Liver (tissue), 9 donors: ENCODE data around the gene IFI27. TPM values are rescaled to one million over a fixed set of nuclear protein-coding genes. Genes with fewer than 3 reads are reported as not detected.
A peak's percentile ranks its signal among the peaks of the same experiment; 100 is the strongest.

ENCODE experiments used
- DNase-seq: peaks from one replicate; pipeline ENCODE4 v3.0.0-alpha.2; 2017; ENCODE audit warnings: low spot score
- H3K27ac ChIP-seq, 2 donors: one replicate each; pipeline ENCODE4 v1.7.0; 2013; ENCODE audit warnings: inconsistent platforms in 2 of 2, low read length in 2 of 2, control low read depth in 1 of 2, low read depth in 1 of 2, mild to moderate bottlenecking in 1 of 2
- H3K27me3 ChIP-seq, 4 donors: one replicate each; pipeline versions ENCODE4 v1.6.1 to v1.7.0; 2013; ENCODE audit warnings: low read length in 3 of 4, inconsistent platforms in 1 of 4, mild to moderate bottlenecking in 1 of 4, moderate library complexity in 1 of 4; ENCODE audit not compliant: control insufficient read depth in 4 of 4, insufficient read depth in 4 of 4
- H3K36me3 ChIP-seq, 4 donors: one replicate each; pipeline versions ENCODE4 v1.6.1 to v1.7.0; 2013; ENCODE audit warnings: low read length in 3 of 4, mild to moderate bottlenecking in 3 of 4, low read depth in 1 of 4, moderate library complexity in 1 of 4; ENCODE audit not compliant: control insufficient read depth in 4 of 4, insufficient read depth in 3 of 4
- H3K4me1 ChIP-seq, 4 donors: one replicate each; pipeline versions ENCODE4 v1.6.1 to v1.7.0; 2013; ENCODE audit warnings: low read length in 3 of 4, mild to moderate bottlenecking in 3 of 4, moderate library complexity in 1 of 4; ENCODE audit not compliant: control insufficient read depth in 4 of 4, insufficient read depth in 4 of 4
- H3K4me3 ChIP-seq, 3 donors: one replicate each; pipeline versions ENCODE4 v1.6.1 to v1.7.0; 2013; ENCODE audit warnings: low read length in 3 of 3, control low read depth in 1 of 3, low read depth in 1 of 3, mild to moderate bottlenecking in 1 of 3
- H3K9ac ChIP-seq, 2 donors: one replicate each; pipeline ENCODE4 v1.7.0; 2013; ENCODE audit warnings: low read length in 2 of 2, mild to moderate bottlenecking in 2 of 2, moderate library complexity in 2 of 2, control low read depth in 1 of 2, low read depth in 1 of 2
- H3K9me3 ChIP-seq, 4 donors: one replicate each; pipeline versions ENCODE4 v1.6.1 to v1.7.0; 2013; ENCODE audit warnings: low read length in 3 of 4; ENCODE audit not compliant: control insufficient read depth in 4 of 4
- CTCF ChIP-seq: fragments of 150-350 bp; IDR thresholded peaks from 2 replicates; pipeline ENCODE4 v1.5.1; 2017; ENCODE audit warnings: improper control_type of control experiment, low read depth, low read length; ENCODE audit not compliant: missing input control
- EGR1 ChIP-seq, 2 donors: IDR thresholded peaks; 2 replicates each; pipeline ENCODE4 v1.6.1; 2016 to 2018; ENCODE audit warnings: antibody characterized with exemption in 2 of 2, low read depth in 2 of 2
- FOXA1 ChIP-seq: IDR thresholded peaks from 2 replicates; pipeline ENCODE4 v1.6.1; 2016; ENCODE audit warnings: antibody characterized with exemption
- FOXA2 ChIP-seq: IDR thresholded peaks from 2 replicates; pipeline ENCODE4 v1.6.1; 2016; ENCODE audit warnings: antibody characterized with exemption
- GABPA ChIP-seq, 2 donors: IDR thresholded peaks in 1 of 2; conservative IDR thresholded peaks in 1 of 2; 2 replicates each; pipeline ENCODE4 v1.6.1; 2016; ENCODE audit warnings: antibody characterized with exemption in 2 of 2, mild to moderate bottlenecking in 1 of 2, moderate library complexity in 1 of 2
- HNF4A ChIP-seq, 2 donors: conservative IDR thresholded peaks; 2 replicates each; pipeline ENCODE4 v1.6.1; 2016; ENCODE audit warnings: antibody characterized with exemption in 2 of 2, mild to moderate bottlenecking in 2 of 2
- JUND ChIP-seq, 2 donors: IDR thresholded peaks; 2 replicates each; pipeline ENCODE4 v1.6.1; 2016; ENCODE audit warnings: antibody characterized with exemption in 2 of 2
- MAX ChIP-seq: IDR thresholded peaks from 2 replicates; pipeline ENCODE4 v1.6.1; 2016; ENCODE audit warnings: antibody characterized with exemption
- NR2F2 ChIP-seq: IDR thresholded peaks from 2 replicates; pipeline ENCODE4 v1.6.1; 2016; ENCODE audit warnings: antibody characterized with exemption
- RAD21 ChIP-seq, 2 donors: IDR thresholded peaks; 2 replicates each; pipeline ENCODE4 v1.6.1; 2016; ENCODE audit warnings: antibody characterized with exemption in 2 of 2, mild to moderate bottlenecking in 2 of 2
- REST ChIP-seq: IDR thresholded peaks from 2 replicates; pipeline ENCODE4 v1.6.1; 2016; ENCODE audit warnings: antibody characterized with exemption, mild to moderate bottlenecking
- RXRA ChIP-seq, 2 donors: IDR thresholded peaks; 2 replicates each; pipeline ENCODE4 v1.6.1; 2017 to 2018; ENCODE audit warnings: antibody characterized with exemption in 2 of 2, mild to moderate bottlenecking in 1 of 2
- SP1 ChIP-seq: IDR thresholded peaks from 2 replicates; pipeline ENCODE4 v1.6.1; 2018; ENCODE audit warnings: antibody characterized with exemption, mild to moderate bottlenecking
- TAF1 ChIP-seq: conservative IDR thresholded peaks from 2 replicates; pipeline ENCODE4 v1.6.1; 2016; ENCODE audit warnings: antibody characterized with exemption, mild to moderate bottlenecking
- YY1 ChIP-seq: IDR thresholded peaks from 2 replicates; pipeline ENCODE4 v1.6.1; 2016; ENCODE audit warnings: antibody characterized with exemption, mild to moderate bottlenecking
- ZBTB33 ChIP-seq: IDR thresholded peaks from 2 replicates; pipeline ENCODE4 v1.6.1; 2016; ENCODE audit warnings: antibody characterized with exemption
- WGBS: extraction: QIAGEN DNeasy Blood & Tissue Kit; methylation state at CpG from one replicate; pipeline ENCODE4 v1.1.7; 2013; 5-methylcytosine and 5-hydroxymethylcytosine counted together
- polyA plus RNA-seq, 2 donors: library from polyadenylated mRNA; stranded (reverse) in 1 of 2; unstranded in 1 of 2; fragments of 200-250 nt in 1 of 2; fragments of >200 nt in 1 of 2; fragmentation: Nextera tagmentation in 1 of 2; extraction: Ambion mirVana in 1 of 2; gene quantifications; one replicate each; pipeline versions ENCODE4 v1.2.1 to v1.2.3, GENCODE V29; 2013 to 2015
- total RNA-seq, 2 donors: library from RNA; depleted of rRNA; stranded (reverse); fragments of >200 nt; gene quantifications; one replicate each; pipeline ENCODE4 v1.2.3, GENCODE V29; 2014
- TF ChIP-seq, protein P1 (sequence below): IDR thresholded peaks from 2 replicates; pipeline ENCODE4 v1.6.1; 2016; ENCODE audit warnings: antibody characterized with exemption
- donor health status: healthy.
- donor health status: healthy.
- donor health status: healthy.
- donor health status: healthy.
- donor health status: healthy.

Gene IFI27
- total and polyA plus RNA-seq, 4 donors, result 12.7 to 170 (median 42.2) TPM

DNA sequence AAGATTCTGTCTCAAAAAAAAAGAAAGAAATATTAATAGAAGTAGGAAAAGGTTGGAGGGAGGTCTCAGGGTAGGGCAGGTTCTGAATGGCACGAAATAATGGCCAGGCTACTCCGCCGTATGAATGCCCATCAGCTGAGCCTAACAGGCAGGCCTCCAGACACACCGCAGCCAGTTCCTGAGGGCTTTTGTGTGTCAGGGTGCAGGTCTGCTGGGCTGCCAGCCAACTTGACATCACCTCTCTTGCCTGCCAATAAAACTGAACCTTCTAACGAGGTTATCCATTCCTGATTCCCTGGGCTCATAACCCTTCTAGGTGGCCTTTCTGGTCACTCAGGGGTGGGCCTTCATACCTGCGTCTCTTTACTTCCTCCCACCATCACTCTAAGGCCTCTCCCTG is 3.0 kb downstream of the IFI27 start:
- H3K4me3 ChIP-seq, result no peak overlapping the region
- H3K4me1 ChIP-seq, result peaks cover 0 to 9% (median 3%) of the 10 kb centered on the region in 4 donors
- H3K27ac ChIP-seq, result no peak overlapping the region
- no peaks in the 10 kb centered on the region for H3K27me3 ChIP-seq
- H3K36me3 ChIP-seq, result no peaks in the 10 kb centered on the region
- 32% methylated on average over 6 of the region's 6 CpGs for WGBS
- H3K9me3 ChIP-seq, result no peaks in the 10 kb centered on the region
- H3K9ac ChIP-seq, result no peak overlapping the region
- TF ChIP-seq FOXA2, result no peak
- TF ChIP-seq EGR1 (IDR thresholded peaks at IDR 0.05; ENCODE audit: low read depth in 2 of 2), result no peak
- TF ChIP-seq YY1, result no peak
- TF ChIP-seq FOXA1, result no peak
- TF ChIP-seq JUND (IDR thresholded peaks at IDR 0.05), result no peak
- no peak for TF ChIP-seq CTCF
- TF ChIP-seq GABPA (IDR thresholded peaks at IDR 0.05 in 1 of 2, conservative IDR thresholded peaks at IDR 0.05 in 1 of 2), result no peak
- TF ChIP-seq RAD21 (IDR thresholded peaks at IDR 0.05), result no peak
- TF ChIP-seq, protein P1, sequence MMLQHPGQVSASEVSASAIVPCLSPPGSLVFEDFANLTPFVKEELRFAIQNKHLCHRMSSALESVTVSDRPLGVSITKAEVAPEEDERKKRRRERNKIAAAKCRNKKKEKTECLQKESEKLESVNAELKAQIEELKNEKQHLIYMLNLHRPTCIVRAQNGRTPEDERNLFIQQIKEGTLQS, result no peak
- TF ChIP-seq TAF1, result no peak
- TF ChIP-seq SP1, result no peak
- TF ChIP-seq REST, result no peak
- no peak for TF ChIP-seq NR2F2
- no peak for TF ChIP-seq MAX
- TF ChIP-seq RXRA (IDR thresholded peaks at IDR 0.05), result peak in 1 of 2 donors; percentile 5
- TF ChIP-seq HNF4A (conservative IDR thresholded peaks at IDR 0.05), result peak in 1 of 2 donors; percentile 14
- TF ChIP-seq ZBTB33, result no peak
- peak; percentile 34 for DNase-seq
